GM12878 (cell line): ENCODE measurements around the gene TCF20. TPM values are rescaled to one million over a fixed set of nuclear protein-coding genes. Genes with fewer than 3 reads are reported as not detected.

Experiments
- ATAC-seq: fragments of 200-7000 bp; cut with Tn5 transposase; 3 replicates; pipeline ENCODE4 v1.9.1; 2020; ENCODE audit warnings: mild to moderate bottlenecking, moderate library complexity
- BruUV-seq: library from RNA; stranded (reverse); fragments of 400-500 nt; replicated peaks from 2 replicates; lab custom pipeline; 2021; lab: Mats Ljungman, UMichigan
- CTCF ChIA-PET: fragments of 300-600 bp; sonication (Branson Sonifier 250); formaldehyde crosslinking; extraction: SDS; loops from one replicate; lab custom pipeline; 2021; ENCODE audit warnings: inconsistent platforms; lab: Yijun Ruan, JAX
- POLR2A ChIA-PET: fragments of 350-600 bp; formaldehyde crosslinking; extraction: SDS; loops from one replicate; lab custom pipeline; 2021; ENCODE audit warnings: inconsistent platforms; lab: Charles Lee
- RAD21 ChIA-PET: fragments of 300-600 bp; sonication (Branson Sonifier 250); formaldehyde crosslinking; loops from one replicate; lab custom pipeline; 2023; ENCODE audit warnings: antibody characterized with exemption; ENCODE audit not compliant: unreplicated experiment; lab: Charles Lee
- SMC1A ChIA-PET: fragments of 300-600 bp; sonication (Branson Sonifier 250); formaldehyde crosslinking; loops from one replicate; lab custom pipeline; 2023; ENCODE audit not compliant: unreplicated experiment, uncharacterized antibody; lab: Charles Lee
- DNase-seq: peaks from one replicate; pipeline ENCODE4 v3.0.0-alpha.2; 2011; ENCODE audit warnings: low read depth, low spot score
- FAIRE-seq: peaks from 3 replicates; lab custom pipeline; 2011; peaks lifted over from hg19 to GRCh38; lab: Jason Lieb, UNC
- H2AFZ ChIP-seq: 2 replicates; pipeline ENCODE4 v1.6.0; 2011; ENCODE audit warnings: low read depth, low read length, control low read depth; ENCODE audit not compliant: control insufficient read depth
- H3K27ac ChIP-seq: 2 replicates; pipeline ENCODE4 v1.5.1; 2011; ENCODE audit warnings: control low read depth; ENCODE audit not compliant: control insufficient read depth, insufficient read depth
- H3K27me3 ChIP-seq, 2 experiments: replicated peaks in 1 of 2; 2 replicates each; pipeline versions ENCODE4 v1.6.0 to v1.6.1; 2011; ENCODE audit warnings: low read length in 1 of 2; ENCODE audit not compliant: control insufficient read depth in 2 of 2, insufficient read depth in 2 of 2
- H3K36me3 ChIP-seq, 2 experiments: 2 replicates each; pipeline ENCODE4 v1.5.1; 2011; ENCODE audit warnings: low read length in 1 of 2; ENCODE audit not compliant: control insufficient read depth in 2 of 2, insufficient read depth in 2 of 2
- H3K4me1 ChIP-seq: 2 replicates; pipeline ENCODE4 v1.6.1; 2011; ENCODE audit warnings: mild to moderate bottlenecking, low read length, moderate library complexity, mixed read lengths; ENCODE audit not compliant: control insufficient read depth, insufficient read depth
- H3K4me2 ChIP-seq: 2 replicates; pipeline ENCODE4 v1.6.0; 2011; ENCODE audit warnings: control low read depth; ENCODE audit not compliant: control insufficient read depth, insufficient read depth
- H3K4me3 ChIP-seq: fragments of 200-600 bp; sonication (generic); 2 replicates; pipeline ENCODE4 v1.5.1; 2016
- H3K79me2 ChIP-seq: 2 replicates; pipeline ENCODE4 v1.6.0; 2011; ENCODE audit warnings: low read length; ENCODE audit not compliant: control insufficient read depth, insufficient read depth
- H3K9ac ChIP-seq: 2 replicates; pipeline ENCODE4 v1.8.0; 2011; ENCODE audit warnings: low read length, control low read depth, mixed read lengths; ENCODE audit not compliant: control insufficient read depth, insufficient read depth
- H3K9me3 ChIP-seq: replicated peaks from 3 replicates; pipeline ENCODE4 v1.5.1; 2011; ENCODE audit warnings: mild to moderate bottlenecking, low read length; ENCODE audit not compliant: control insufficient read depth, insufficient read depth
- H4K20me1 ChIP-seq: 2 replicates; pipeline ENCODE4 v1.6.0; 2011; ENCODE audit not compliant: control insufficient read depth, insufficient read depth
- BHLHE40 ChIP-seq, 2 experiments: fragments of 450-650 bp in 1 of 2; IDR thresholded peaks; 2 replicates each; pipeline ENCODE4 v1.6.1; 2011 to 2017; ENCODE audit warnings: low read depth in 2 of 2, borderline replicate concordance in 1 of 2, improper control_type of control experiment in 1 of 2, low read length in 1 of 2, mild to moderate bottlenecking in 1 of 2
- CBX5 ChIP-seq: sonication (generic); IDR thresholded peaks from 2 replicates; pipeline ENCODE4 v1.6.1; 2016; ENCODE audit warnings: low read depth, moderate library complexity, mild to moderate bottlenecking, inconsistent platforms
- CHD4 ChIP-seq: fragments of 200-600 bp; sonication (generic); IDR thresholded peaks from 2 replicates; pipeline ENCODE4 v1.6.1; 2016; ENCODE audit warnings: mild to moderate bottlenecking
- CREB1 ChIP-seq: IDR thresholded peaks from 2 replicates; pipeline ENCODE4 v1.6.1; 2012; ENCODE audit warnings: low read depth, mild to moderate bottlenecking, inconsistent platforms
- MTA3 ChIP-seq: IDR thresholded peaks from 2 replicates; pipeline ENCODE4 v1.6.1; 2012; ENCODE audit warnings: low read length, inconsistent platforms, borderline replicate concordance
- NFXL1 ChIP-seq: fragments of 450-650 bp; IDR thresholded peaks from 2 replicates; pipeline ENCODE4 v1.6.1; 2017; ENCODE audit warnings: antibody characterized with exemption, mild to moderate bottlenecking, borderline replicate concordance
- NKRF ChIP-seq: fragments of 450-650 bp; conservative IDR thresholded peaks from 2 replicates; pipeline ENCODE4 v1.6.1; 2017; ENCODE audit warnings: mild to moderate bottlenecking, moderate library complexity
- PML ChIP-seq: IDR thresholded peaks from 2 replicates; pipeline ENCODE4 v1.6.1; 2012; ENCODE audit warnings: low read length, inconsistent platforms
- SMARCA5 ChIP-seq: fragments of 450-650 bp; IDR thresholded peaks from 2 replicates; pipeline ENCODE4 v1.6.1; 2017; ENCODE audit warnings: mild to moderate bottlenecking
- TAF1 ChIP-seq: IDR thresholded peaks from 2 replicates; pipeline ENCODE4 v1.6.1; 2011; ENCODE audit warnings: mild to moderate bottlenecking, low read depth, low read length, borderline replicate concordance
- YBX1 ChIP-seq: fragments of 450-650 bp; IDR thresholded peaks from 2 replicates; pipeline ENCODE4 v1.6.1; 2016; ENCODE audit warnings: antibody characterized with exemption
- ZBTB11 ChIP-seq: fragments of 450-650 bp; formaldehyde crosslinking; IDR thresholded peaks from 2 replicates; pipeline ENCODE4 v1.5.0; 2022; ENCODE audit warnings: mild to moderate bottlenecking, missing genetic modification characterization
- WGBS: methylation state at CpG from one replicate; pipeline ENCODE4 v1.1.6; 2016; ENCODE audit warnings: low lambda C conversion rate; ENCODE audit not compliant: insufficient replicate concordance, insufficient coverage; ENCODE audit errors: missing lambda C conversion rate; 5-methylcytosine and 5-hydroxymethylcytosine counted together
- in situ Hi-C: fragments of 300-500 bp; cut with MboI; formaldehyde crosslinking; loops from 9 replicates; pipeline ENCODE4 v1.14.3; 2018; ENCODE audit warnings: mixed read lengths
- intact Hi-C: fragments of 100-400 bp; cut with micrococcal nuclease; formaldehyde crosslinking; loops from one replicate; pipeline ENCODE4 v1.14.2; 2022; ENCODE audit not compliant: unreplicated experiment
- polyA plus RNA-seq, 11 experiments: library from polyadenylated mRNA; depleted of rRNA in 4 of 11; unstranded in 6 of 11; stranded (reverse) in 5 of 11; fragments of >200 nt; fragmentation: Nextera tagmentation in 4 of 11; fragmentation: Illumina TruSeq in 1 of 11; extraction: Ambion mirVana in 4 of 11; extraction: Trizol in 1 of 11; gene quantifications; 1 replicate in 1 of 11; 2 replicates in 10 of 11; pipeline versions ENCODE4 v1.2.1 to v1.2.3, GENCODE V29; 2011 to 2016; ENCODE audit warnings: inconsistent platforms in 2 of 11, missing spikeins in 2 of 11, low read depth in 1 of 11
- total RNA-seq, 4 experiments: library from RNA; depleted of rRNA in 3 of 4; stranded (reverse); fragments of >200 nt in 3 of 4; fragmentation: Illumina TruSeq in 1 of 4; extraction: Trizol in 1 of 4; gene quantifications; 2 replicates each; pipeline versions ENCODE4 v1.2.1 to v1.2.3, GENCODE V29; 2013 to 2021

The TCF20 gene
- total and polyA plus RNA-seq, 10 of the 15 experiments (the other 5 are each of a cell fraction or from before 2014, with no cell fraction given), result 0.64 to 52.9 (median 22.6) TPM

- peaks cover 21% of the 10 kb centered on the region for H3K4me1 ChIP-seq
- POLR2A ChIA-PET, result interaction anchor here (0.6 kb wide), 2 partner anchors 125 to 546 kb away, joined by 3 to 4 read pairs; no protein-coding TSS in a partner anchor
- no peaks in the 10 kb centered on the region for H4K20me1 ChIP-seq
- intact Hi-C loops, result no loop called here
- RAD21 ChIA-PET, result no interaction called here
- in situ Hi-C loops, result no loop called here
- H3K4me3 ChIP-seq, result no peak overlapping the region
- peaks cover 5 to 7% of the 10 kb centered on the region in 2 experiments for H3K27me3 ChIP-seq
- CTCF ChIA-PET, result interaction anchor here (0.6 to 1.4 kb wide), 4 partner anchors 15 to 149 kb away, joined by 3 read pairs; no protein-coding TSS in a partner anchor
- no TSS peak for BruUV-seq
- H3K9me3 ChIP-seq, result no peaks in the 10 kb centered on the region
- SMC1A ChIA-PET, result no interaction called here
- H3K79me2 ChIP-seq, result no peaks in the 10 kb centered on the region
- no peak for ATAC-seq
- TF ChIP-seq YBX1 (no peak), TAF1 (no peak), BHLHE40 (IDR thresholded peaks at IDR 0.05; ENCODE audit: borderline replicate concordance in 1 of 2, low read depth in 2 of 2, low read length in 1 of 2) (no peak), NKRF (no peak), SMARCA5 (no peak), NFXL1 (no peak), PML (no peak), ZBTB11 (no peak), CREB1 (no peak), MTA3 (no peak), CHD4 (no peak), CBX5 (no peak)
- DNase-seq, result no peak
- H3K27ac ChIP-seq, result no peak overlapping the region
- H3K36me3 ChIP-seq, result no peaks in the 10 kb centered on the region
- no peak for FAIRE-seq
- WGBS, result 64% methylated on average over 21 of the region's 22 CpGs
- H3K4me2 ChIP-seq, result no peak overlapping the region
- H2AFZ ChIP-seq, result no peak overlapping the region
- no peak overlapping the region for H3K9ac ChIP-seq
Observed at GRCh38 chr22:42282252-42282942, 11.9 kb upstream of the TCF20 start.
